Activated CD4-positive, alpha-beta memory T cell treated with anti-CD3 and anti-CD28 coated beads, Interleukin-2, amount 10 ng/mL, durations not matched to agents 7 days and 5 days (primary cell): Measurements from ENCODE around the gene MEGF10. TPM values are rescaled to one million over a fixed set of nuclear protein-coding genes. Genes with fewer than 3 reads are reported as not detected.

Source experiments
- CTCF ChIA-PET: fragments of 350-600 bp; sonication (Branson Sonifier 250); formaldehyde crosslinking; loops from one replicate; lab custom pipeline; 2021; ENCODE audit warnings: antibody characterized with exemption, inconsistent platforms; lab: Charles Lee
- POLR2A ChIA-PET: fragments of 350-600 bp; sonication (Branson Sonifier 250); formaldehyde crosslinking; loops from one replicate; lab custom pipeline; 2021; ENCODE audit warnings: antibody characterized with exemption; lab: Charles Lee
- DNase-seq: peaks from one replicate; pipeline ENCODE4 v3.0.0-alpha.2; 2020
- H3K27ac Mint-ChIP-seq: one replicate; pipeline ENCODE4 v1.8.0; 2021; ENCODE audit warnings: mild to moderate bottlenecking, mixed read lengths
- H3K27me3 Mint-ChIP-seq: one replicate; pipeline ENCODE4 v1.8.0; 2021; ENCODE audit warnings: mixed read lengths
- H3K36me3 Mint-ChIP-seq: one replicate; pipeline ENCODE4 v1.8.0; 2021; ENCODE audit warnings: low read depth, mixed read lengths
- H3K4me1 Mint-ChIP-seq: one replicate; pipeline ENCODE4 v1.8.0; 2021; ENCODE audit warnings: mixed read lengths
- H3K4me3 Mint-ChIP-seq: one replicate; pipeline ENCODE4 v1.8.0; 2021; ENCODE audit warnings: mild to moderate bottlenecking, mixed read lengths
- H3K9me3 Mint-ChIP-seq: one replicate; pipeline ENCODE4 v1.8.0; 2021; ENCODE audit warnings: mixed read lengths
- total RNA-seq, 2 experiments: library from RNA; stranded (reverse); gene quantifications; one replicate each; pipeline ENCODE4 v1.2.3, GENCODE V29; 2021

Gene MEGF10
- total RNA-seq, 2 experiments from 2014 or later: not detected

GRCh38 chr5:127400946-127401670 lies 110.5 kb downstream of the MEGF10 start:
- H3K27me3 Mint-ChIP-seq: peaks cover 17% of the 10 kb centered on the region
- no peak overlapping the region for H3K27ac Mint-ChIP-seq
- no peak overlapping the region for H3K4me3 Mint-ChIP-seq
- ChIA-PET POLR2A (no interaction called here), CTCF (no interaction called here)
- no peak for DNase-seq
- H3K4me1 Mint-ChIP-seq: no peaks in the 10 kb centered on the region
- no peaks in the 10 kb centered on the region for H3K9me3 Mint-ChIP-seq
- no peaks in the 10 kb centered on the region for H3K36me3 Mint-ChIP-seq

- no peak for DNase-seq
- Mint-ChIP-seq H3K4me1 (no peaks in the 10 kb centered on the region), H3K9me3 (no peaks in the 10 kb centered on the region), H3K4me3 (no peak overlapping the region), H3K27me3 (peaks cover 17% of the 10 kb centered on the region), H3K27ac (no peak overlapping the region), H3K36me3 (no peaks in the 10 kb centered on the region)
- ChIA-PET CTCF (no interaction called here), POLR2A (no interaction called here)
Measured at GRCh38 chr5:127402361-127402760, 111.8 kb downstream of the MEGF10 start.

- ChIA-PET CTCF (no interaction called here), POLR2A (no interaction called here)
- Mint-ChIP-seq H3K9me3 (no peaks in the 10 kb centered on the region), H3K36me3 (no peaks in the 10 kb centered on the region), H3K27me3 (peaks cover 15% of the 10 kb centered on the region), H3K4me1 (no peaks in the 10 kb centered on the region), H3K4me3 (no peak overlapping the region), H3K27ac (no peak overlapping the region)
- DNase-seq: no peak
Measured at GRCh38 chr5:127404190-127404589, 113.6 kb downstream of the MEGF10 start.

- peaks cover 8% of the 10 kb centered on the region for H3K27me3 Mint-ChIP-seq
- H3K4me3 Mint-ChIP-seq: no peak overlapping the region
- H3K27ac Mint-ChIP-seq: no peak overlapping the region
- H3K9me3 Mint-ChIP-seq: no peaks in the 10 kb centered on the region
- no peaks in the 10 kb centered on the region for H3K36me3 Mint-ChIP-seq
- peaks cover 7% of the 10 kb centered on the region for H3K4me1 Mint-ChIP-seq
- ChIA-PET POLR2A (no interaction called here), CTCF (no interaction called here)
- DNase-seq: no peak
Measured at GRCh38 chr5:127406326-127407121, 115.9 kb downstream of the MEGF10 start.

GRCh38 chr5:127409246-127409917 lies 118.8 kb downstream of the MEGF10 start:
- CTCF ChIA-PET: no interaction called here

GRCh38 chr5:127409921-127410675 lies 119.5 kb downstream of the MEGF10 start:
- ChIA-PET CTCF (no interaction called here), POLR2A (no interaction called here)
- no peak overlapping the region for H3K4me3 Mint-ChIP-seq
- no peak overlapping the region for H3K27ac Mint-ChIP-seq
- H3K9me3 Mint-ChIP-seq: no peaks in the 10 kb centered on the region
- DNase-seq: no peak
- peaks cover 1% of the 10 kb centered on the region for H3K27me3 Mint-ChIP-seq
- no peaks in the 10 kb centered on the region for H3K36me3 Mint-ChIP-seq
- H3K4me1 Mint-ChIP-seq: peaks cover 7% of the 10 kb centered on the region

More at GRCh38 chr5:127409246-127409917, 118.8 kb downstream of the MEGF10 start:
- Mint-ChIP-seq H3K27me3 (peaks cover 2% of the 10 kb centered on the region), H3K36me3 (no peaks in the 10 kb centered on the region), H3K9me3 (no peaks in the 10 kb centered on the region), H3K27ac (no peak overlapping the region), H3K4me1 (peaks cover 7% of the 10 kb centered on the region), H3K4me3 (no peak overlapping the region)
- DNase-seq: no peak
- POLR2A ChIA-PET: no interaction called here

GRCh38 chr5:127410959-127411358 lies 120.4 kb downstream of the MEGF10 start:
- H3K27me3 Mint-ChIP-seq: peaks cover 1% of the 10 kb centered on the region
- POLR2A ChIA-PET: no interaction called here
- no peak overlapping the region for H3K4me3 Mint-ChIP-seq
- DNase-seq: no peak
- no peaks in the 10 kb centered on the region for H3K36me3 Mint-ChIP-seq
- H3K27ac Mint-ChIP-seq: no peak overlapping the region
- CTCF ChIA-PET: no interaction called here
- H3K9me3 Mint-ChIP-seq: no peaks in the 10 kb centered on the region
- H3K4me1 Mint-ChIP-seq: peaks cover 7% of the 10 kb centered on the region

- Mint-ChIP-seq H3K4me3 (no peak overlapping the region), H3K27me3 (peaks cover 1% of the 10 kb centered on the region), H3K36me3 (no peaks in the 10 kb centered on the region), H3K27ac (no peak overlapping the region), H3K4me1 (peaks cover 7% of the 10 kb centered on the region), H3K9me3 (no peaks in the 10 kb centered on the region)
- DNase-seq: no peak
- CTCF ChIA-PET: no interaction called here
- POLR2A ChIA-PET: no interaction called here
Measured at GRCh38 chr5:127411381-127411780, 120.8 kb downstream of the MEGF10 start.

- ChIA-PET CTCF (no interaction called here), POLR2A (no interaction called here)
- H3K4me3 Mint-ChIP-seq: no peak overlapping the region
- H3K4me1 Mint-ChIP-seq: peaks cover 7% of the 10 kb centered on the region
- no peak overlapping the region for H3K27ac Mint-ChIP-seq
- H3K27me3 Mint-ChIP-seq: peaks cover 1% of the 10 kb centered on the region
- H3K36me3 Mint-ChIP-seq: no peaks in the 10 kb centered on the region
- no peaks in the 10 kb centered on the region for H3K9me3 Mint-ChIP-seq
- DNase-seq: no peak
Measured at GRCh38 chr5:127412698-127413097, 122.1 kb downstream of the MEGF10 start.

- Mint-ChIP-seq H3K4me3 (no peak overlapping the region), H3K4me1 (peaks cover 7% of the 10 kb centered on the region), H3K27ac (no peak overlapping the region), H3K9me3 (no peaks in the 10 kb centered on the region), H3K27me3 (peaks cover 1% of the 10 kb centered on the region), H3K36me3 (no peaks in the 10 kb centered on the region)
- POLR2A ChIA-PET: no interaction called here
- CTCF ChIA-PET: no interaction called here
- no peak for DNase-seq
Measured at GRCh38 chr5:127415034-127415433, 124.4 kb downstream of the MEGF10 start.

- no peak for DNase-seq
- Mint-ChIP-seq H3K4me1 (no peaks in the 10 kb centered on the region), H3K4me3 (no peak overlapping the region), H3K9me3 (no peaks in the 10 kb centered on the region), H3K27me3 (peaks cover 1% of the 10 kb centered on the region), H3K36me3 (no peaks in the 10 kb centered on the region), H3K27ac (no peak overlapping the region)
- POLR2A ChIA-PET: no interaction called here
- CTCF ChIA-PET: no interaction called here
Measured at GRCh38 chr5:127416906-127417305, 126.3 kb downstream of the MEGF10 start.

GRCh38 chr5:127417528-127417927 lies 126.9 kb downstream of the MEGF10 start:
- Mint-ChIP-seq H3K27ac (no peak overlapping the region), H3K36me3 (no peaks in the 10 kb centered on the region), H3K4me1 (no peaks in the 10 kb centered on the region), H3K27me3 (peaks cover 1% of the 10 kb centered on the region), H3K4me3 (no peak overlapping the region), H3K9me3 (no peaks in the 10 kb centered on the region)
- no peak for DNase-seq
- CTCF ChIA-PET: no interaction called here
- POLR2A ChIA-PET: no interaction called here

- ChIA-PET CTCF (no interaction called here), POLR2A (no interaction called here)
- Mint-ChIP-seq H3K36me3 (no peaks in the 10 kb centered on the region), H3K4me1 (no peaks in the 10 kb centered on the region), H3K9me3 (no peaks in the 10 kb centered on the region), H3K27me3 (peaks cover 1% of the 10 kb centered on the region), H3K4me3 (no peak overlapping the region), H3K27ac (no peak overlapping the region)
- DNase-seq: no peak
Measured at GRCh38 chr5:127418367-127418766, 127.8 kb downstream of the MEGF10 start.
